Measurements from ENCODE around the gene TM4SF20. TPM values are rescaled to one million over a fixed set of nuclear protein-coding genes. Genes with fewer than 3 reads are reported as not detected.
"Not testable (repeated sequence)": the region's sequence is repeated elsewhere in the genome, so short reads cannot be mapped to it uniquely, and the experiment has no call there.

Gene TM4SF20
- total RNA-seq, 2 experiments from 2014 or later = not detected

DNA sequence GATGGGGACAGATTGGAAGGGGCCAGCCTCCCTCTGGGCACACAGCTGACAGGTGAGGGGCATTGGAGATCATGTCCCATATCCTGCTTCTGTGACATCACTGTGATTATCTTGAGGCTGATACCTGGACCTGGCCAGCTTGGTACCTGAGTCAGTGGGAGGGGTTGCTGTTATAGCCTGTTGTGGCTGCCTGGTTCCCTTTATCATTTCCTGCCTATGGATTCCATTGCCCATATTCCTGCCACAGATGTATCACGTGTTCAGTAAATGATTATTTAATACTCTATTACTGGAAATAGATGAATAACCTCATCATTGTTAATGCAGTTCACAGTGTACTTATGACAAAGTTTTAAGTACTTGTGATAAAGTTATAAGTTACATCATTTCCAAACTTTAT lies 16.4 kb upstream of the TM4SF20 start:
- intact Hi-C loops (cut with micrococcal nuclease) = no loop called here
- ChIA-PET CTCF (no interaction called here), POLR2A (no interaction called here)
- H3K4me3 Mint-ChIP-seq = no peak overlapping the region
- H3K36me3 Mint-ChIP-seq = no peaks in the 10 kb centered on the region
- DNase-seq = no peak
- H3K27ac Mint-ChIP-seq = no peak overlapping the region
- H3K4me1 Mint-ChIP-seq (ENCODE audit: low read depth) = peaks cover 9% of the 10 kb centered on the region
- no peaks in the 10 kb centered on the region for H3K27me3 Mint-ChIP-seq
- H3K9me3 Mint-ChIP-seq = no peaks in the 10 kb centered on the region

DNA sequence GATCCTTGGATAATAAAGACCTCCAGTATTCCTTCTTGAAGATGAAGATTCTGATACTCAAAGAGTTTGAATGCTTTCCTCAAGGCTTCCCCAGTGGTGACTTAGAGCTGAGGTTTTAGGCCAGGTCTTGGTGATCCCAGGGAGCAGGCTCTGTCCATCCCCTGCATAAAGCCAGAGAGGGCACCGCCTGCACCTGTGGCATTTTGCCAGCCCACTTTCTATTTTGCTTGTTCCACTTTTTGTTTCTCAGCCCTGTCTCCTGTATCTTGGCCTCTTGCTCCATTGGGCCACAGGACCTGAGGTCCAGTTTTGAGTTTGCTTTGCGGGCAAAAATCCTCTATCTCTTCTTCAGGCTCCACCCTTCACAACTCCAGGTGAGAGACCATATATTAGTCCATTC lies 15.3 kb upstream of the TM4SF20 start:
- H3K4me1 Mint-ChIP-seq (ENCODE audit: low read depth) = peaks cover 9% of the 10 kb centered on the region
- no peaks in the 10 kb centered on the region for H3K36me3 Mint-ChIP-seq
- DNase-seq = no peak
- POLR2A ChIA-PET = no interaction called here
- H3K9me3 Mint-ChIP-seq = no peaks in the 10 kb centered on the region
- intact Hi-C loops (cut with micrococcal nuclease) = no loop called here
- H3K4me3 Mint-ChIP-seq = no peak overlapping the region
- CTCF ChIA-PET = interaction anchor here (2.5 kb wide), 1 partner anchor 15 kb away, joined by 9 read pairs; the partner anchor contains the start of gene TM4SF20
- H3K27ac Mint-ChIP-seq = no peak overlapping the region
- no peaks in the 10 kb centered on the region for H3K27me3 Mint-ChIP-seq

DNA sequence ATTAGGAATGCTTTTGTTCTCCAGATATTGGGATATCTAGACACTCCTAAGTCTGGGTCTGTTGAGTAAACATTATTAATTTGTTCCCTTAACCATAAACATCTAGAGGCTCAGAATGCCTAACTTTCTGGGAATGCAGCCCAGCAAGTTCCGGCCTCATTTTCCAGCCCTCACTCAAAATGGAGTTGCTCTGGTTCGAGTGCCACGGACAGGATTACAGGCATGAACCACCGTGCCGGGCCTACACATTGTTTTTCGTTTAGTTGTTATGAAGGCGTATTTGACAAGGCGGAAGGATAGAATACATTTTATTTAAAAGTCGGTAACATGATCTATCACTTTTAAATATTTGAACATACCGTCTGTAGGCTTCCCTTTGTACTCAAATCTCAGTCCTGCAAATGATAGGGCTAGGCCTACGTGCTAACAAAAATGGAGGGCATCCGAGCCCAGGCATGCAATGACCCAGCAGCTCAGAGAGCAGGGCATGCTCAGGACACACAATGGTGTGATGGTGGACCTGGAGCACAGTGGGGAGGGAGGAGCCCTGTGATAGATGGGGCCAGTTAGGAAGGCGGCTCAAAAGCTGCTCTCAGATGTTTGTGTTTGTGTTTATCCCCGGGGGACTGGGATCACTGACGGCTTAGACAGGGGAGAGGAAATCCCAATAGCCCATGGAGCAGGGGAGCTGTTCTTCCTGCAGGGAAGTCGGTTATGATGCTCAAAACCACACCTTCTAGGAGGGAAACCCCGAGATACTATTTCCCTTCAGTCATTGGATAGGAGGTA lies 11.6 kb upstream of the TM4SF20 start:
- Mint-ChIP-seq H3K27me3 (no peaks in the 10 kb centered on the region), H3K9me3 (no peaks in the 10 kb centered on the region), H3K36me3 (no peaks in the 10 kb centered on the region), H3K4me3 (no peak overlapping the region), H3K4me1 (ENCODE audit: low read depth) (peaks cover 9% of the 10 kb centered on the region), H3K27ac (no peak overlapping the region)
- ChIA-PET CTCF (no interaction called here), POLR2A (no interaction called here)
- no peak for DNase-seq
- intact Hi-C loops (cut with micrococcal nuclease) = no loop called here

DNA sequence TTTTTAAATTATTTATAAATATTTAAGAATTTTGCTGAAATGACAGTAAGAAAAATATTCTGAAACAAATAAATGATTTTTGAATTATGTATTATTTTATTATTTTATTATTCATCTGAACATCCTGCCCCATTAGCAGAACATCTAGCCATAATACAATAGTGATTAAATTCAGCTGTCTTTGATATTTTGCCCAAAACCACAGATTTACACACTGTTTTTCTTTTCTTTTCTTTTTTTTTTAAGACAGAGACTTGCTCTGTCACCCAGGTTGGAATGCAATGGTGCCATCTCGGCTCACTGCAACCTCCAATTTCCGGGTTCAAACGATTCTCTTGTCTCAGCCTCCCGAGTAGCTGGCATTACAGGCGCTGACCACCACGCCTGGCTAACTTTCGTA lies 10.6 kb upstream of the TM4SF20 start:
- ChIA-PET CTCF (no interaction called here), POLR2A (no interaction called here)
- Mint-ChIP-seq H3K4me1 (ENCODE audit: low read depth) (peaks cover 9% of the 10 kb centered on the region), H3K27ac (no peak overlapping the region), H3K9me3 (no peaks in the 10 kb centered on the region), H3K27me3 (no peaks in the 10 kb centered on the region), H3K36me3 (no peaks in the 10 kb centered on the region), H3K4me3 (no peak overlapping the region)
- intact Hi-C loops (cut with micrococcal nuclease) = no loop called here
- DNase-seq = no peak

DNA sequence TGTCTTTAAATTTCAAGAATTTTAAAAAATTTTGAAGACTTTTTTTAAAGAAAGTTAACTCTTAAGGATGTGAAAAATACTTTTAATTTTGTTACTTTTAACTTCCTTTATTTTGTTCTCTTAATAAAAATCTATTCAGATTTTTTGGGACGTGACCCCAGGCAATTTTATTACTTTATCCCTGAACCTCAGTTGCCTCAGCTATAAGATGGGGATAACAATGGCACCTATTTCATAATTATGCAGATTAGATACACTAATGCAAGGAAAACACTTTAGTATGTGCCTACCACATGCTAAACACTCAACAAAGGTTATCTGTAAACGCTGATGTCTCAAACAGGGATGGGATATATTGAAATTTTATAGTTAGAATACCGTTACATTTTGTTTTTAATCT lies 10.1 kb upstream of the TM4SF20 start:
- H3K36me3 Mint-ChIP-seq = no peaks in the 10 kb centered on the region
- POLR2A ChIA-PET = no interaction called here
- DNase-seq = no peak
- CTCF ChIA-PET = no interaction called here
- H3K4me1 Mint-ChIP-seq (ENCODE audit: low read depth) = peaks cover 9% of the 10 kb centered on the region
- intact Hi-C loops (cut with micrococcal nuclease) = no loop called here
- no peaks in the 10 kb centered on the region for H3K9me3 Mint-ChIP-seq
- H3K27ac Mint-ChIP-seq = no peak overlapping the region
- H3K27me3 Mint-ChIP-seq = no peaks in the 10 kb centered on the region
- no peak overlapping the region for H3K4me3 Mint-ChIP-seq

DNA sequence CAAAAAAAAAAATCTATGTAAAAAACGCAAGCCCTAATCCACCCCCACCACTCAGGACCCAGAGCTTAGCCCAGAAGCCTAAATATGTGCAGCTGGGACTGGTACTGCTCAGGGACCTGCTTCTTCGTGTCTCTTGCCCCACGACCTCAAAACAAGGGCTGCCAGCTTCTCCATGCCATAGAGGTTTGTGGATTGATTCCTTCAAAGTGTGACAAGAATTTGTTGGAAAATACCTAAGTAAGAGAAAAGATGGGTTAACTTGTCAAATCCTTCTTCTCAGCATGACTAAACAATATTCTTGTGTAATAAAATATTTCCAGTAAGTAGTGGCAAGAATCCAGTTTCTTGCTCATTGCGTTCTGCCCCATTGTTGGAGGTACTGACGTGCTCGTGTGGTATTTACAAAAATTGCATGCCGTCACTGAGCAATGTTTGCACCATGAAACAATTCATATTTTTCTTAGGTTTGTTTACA lies 9.5 kb upstream of the TM4SF20 start:
- intact Hi-C loops (cut with micrococcal nuclease) = no loop called here
- peaks cover 9% of the 10 kb centered on the region for H3K4me1 Mint-ChIP-seq (ENCODE audit: low read depth)
- no peak overlapping the region for H3K4me3 Mint-ChIP-seq
- POLR2A ChIA-PET = no interaction called here
- H3K36me3 Mint-ChIP-seq = no peaks in the 10 kb centered on the region
- CTCF ChIA-PET = interaction anchor here (1.1 kb wide), 1 partner anchor 11 kb away, joined by 3 read pairs; no protein-coding TSS in a partner anchor
- no peak for DNase-seq
- no peaks in the 10 kb centered on the region for H3K9me3 Mint-ChIP-seq
- H3K27me3 Mint-ChIP-seq = no peaks in the 10 kb centered on the region
- no peak overlapping the region for H3K27ac Mint-ChIP-seq

DNA sequence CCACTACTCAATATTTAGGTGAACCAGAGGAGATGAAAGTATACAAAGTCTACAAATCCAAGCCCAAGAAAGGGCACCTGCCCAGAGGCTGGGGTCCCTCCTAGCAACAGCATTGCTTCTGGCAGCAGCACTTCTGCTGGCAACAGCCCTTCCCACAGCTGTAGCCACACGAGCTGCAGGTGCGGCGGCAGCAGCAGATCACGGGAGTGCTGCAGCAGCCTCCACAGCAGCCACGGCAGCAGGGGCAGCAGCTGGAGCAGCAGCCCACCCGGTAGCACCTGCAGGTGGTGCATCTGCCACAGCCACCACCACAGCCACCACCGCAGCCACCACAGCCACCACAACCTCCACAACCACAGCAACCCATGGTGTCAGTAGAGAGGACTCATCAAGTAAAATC lies 8.5 kb upstream of the TM4SF20 start, which contains the start of gene SCYGR1:
Gene SCYGR1 (minus strand): TSS at position 367 of the 400 bp plus-strand sequence. CDS start 0 bp downstream, at position 367.
- H3K27ac Mint-ChIP-seq; intact Hi-C loops (cut with micrococcal nuclease); H3K36me3 Mint-ChIP-seq; H3K9me3 Mint-ChIP-seq; POLR2A ChIA-PET; DNase-seq; H3K4me3 Mint-ChIP-seq; H3K27me3 Mint-ChIP-seq: not testable (repeated sequence)
- CTCF ChIA-PET = interaction anchor here (1.1 kb wide), 1 partner anchor 12 kb away, joined by 3 read pairs; no protein-coding TSS in a partner anchor
- peaks cover 10% of the 10 kb centered on the region for H3K4me1 Mint-ChIP-seq (ENCODE audit: low read depth)

DNA sequence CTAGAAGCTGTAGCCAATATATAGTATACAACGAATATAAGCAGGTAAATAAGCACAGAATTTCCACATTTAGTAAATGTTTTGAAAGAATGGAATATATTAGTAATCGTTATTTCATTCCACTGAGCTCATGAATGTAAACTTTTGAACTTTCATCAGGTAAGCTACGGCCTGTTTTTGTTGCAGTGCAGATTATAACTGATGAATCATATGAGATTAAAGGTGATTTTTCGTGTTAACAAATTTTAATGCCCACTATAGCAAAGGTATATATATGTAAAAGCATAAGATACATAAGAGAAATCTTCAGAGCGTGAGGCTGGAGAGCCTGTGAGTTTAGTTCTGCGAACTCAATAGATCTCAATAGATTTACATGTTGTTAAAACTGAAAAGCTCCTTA lies 7.5 kb upstream of the TM4SF20 start:
- Mint-ChIP-seq H3K4me3 (no peak overlapping the region), H3K4me1 (ENCODE audit: low read depth) (peaks cover 17% of the 10 kb centered on the region), H3K27me3 (no peaks in the 10 kb centered on the region), H3K36me3 (no peaks in the 10 kb centered on the region), H3K9me3 (peaks cover 3% of the 10 kb centered on the region), H3K27ac (no peak overlapping the region)
- no peak for DNase-seq
- CTCF ChIA-PET = interaction anchor here (1.2 to 1.3 kb wide), 4 partner anchors 14 to 380 kb away, joined by 3 to 4 read pairs (median 4); no protein-coding TSS in a partner anchor
- POLR2A ChIA-PET = no interaction called here
- intact Hi-C loops (cut with micrococcal nuclease) = no loop called here

DNA sequence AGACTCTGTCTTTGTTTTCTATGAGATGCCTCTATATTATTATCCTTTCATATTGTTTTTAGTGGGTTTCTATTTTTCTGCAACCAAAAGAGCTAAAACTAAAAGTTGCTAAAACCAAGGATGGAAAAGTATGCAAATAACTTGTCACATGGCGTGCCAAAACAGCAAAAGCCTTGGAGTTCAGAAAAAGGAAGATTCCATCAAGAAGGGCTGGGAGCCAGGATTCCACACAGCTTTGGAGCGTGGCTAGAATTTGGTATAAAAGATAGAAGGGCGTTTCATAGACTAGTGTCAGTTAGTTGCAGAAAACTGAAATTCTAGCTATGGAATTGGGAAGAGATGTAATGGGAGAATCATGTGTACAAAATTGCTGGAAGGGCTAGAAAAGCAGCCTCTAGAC lies 4.6 kb upstream of the TM4SF20 start:
- CTCF ChIA-PET = no interaction called here
- H3K9me3 Mint-ChIP-seq = peaks cover 3% of the 10 kb centered on the region
- peaks cover 19% of the 10 kb centered on the region for H3K4me1 Mint-ChIP-seq (ENCODE audit: low read depth)
- POLR2A ChIA-PET = interaction anchor here (1.5 kb wide), 1 partner anchor 9 kb away, joined by 3 read pairs; no protein-coding TSS in a partner anchor
- H3K27ac Mint-ChIP-seq = no peak overlapping the region
- no peaks in the 10 kb centered on the region for H3K36me3 Mint-ChIP-seq
- intact Hi-C loops (cut with micrococcal nuclease) = no loop called here
- no peak overlapping the region for H3K4me3 Mint-ChIP-seq
- H3K27me3 Mint-ChIP-seq = no peaks in the 10 kb centered on the region
- no peak for DNase-seq

DNA sequence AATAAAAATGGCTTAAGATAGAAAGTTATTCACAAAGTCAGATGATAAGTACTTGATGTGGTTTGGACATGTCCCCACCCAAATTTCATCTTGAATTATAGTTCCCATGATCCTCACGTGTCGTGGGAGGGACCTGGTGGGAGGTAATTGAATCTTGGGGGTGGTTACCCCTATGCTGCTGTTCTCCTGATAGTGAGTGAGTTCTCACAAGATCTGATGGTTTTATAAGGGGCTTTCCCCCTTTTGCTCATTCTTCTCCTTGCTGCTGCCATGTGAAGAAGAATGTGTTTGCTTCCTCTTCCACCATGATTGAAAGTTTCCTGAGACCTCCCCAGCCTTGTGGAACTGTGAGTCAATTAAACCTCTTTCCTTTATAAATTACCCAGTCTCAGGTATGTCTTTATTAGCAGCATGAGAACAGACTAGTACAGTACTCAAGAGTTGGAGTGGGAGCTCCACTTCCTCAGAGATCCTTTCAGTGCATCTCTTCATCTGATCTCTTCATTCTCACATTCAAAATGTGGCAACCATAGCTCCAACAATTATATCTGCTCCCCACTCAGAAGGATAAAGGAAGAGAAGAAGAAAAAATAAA lies 3.2 kb upstream of the TM4SF20 start:
- H3K9me3 Mint-ChIP-seq; H3K27ac Mint-ChIP-seq; intact Hi-C loops (cut with micrococcal nuclease); DNase-seq; H3K27me3 Mint-ChIP-seq; H3K4me3 Mint-ChIP-seq; H3K36me3 Mint-ChIP-seq: not testable (repeated sequence)
- ChIA-PET POLR2A (interaction anchor here (1.5 kb wide), 1 partner anchor 8 kb away, joined by 3 read pairs; no protein-coding TSS in a partner anchor), CTCF (interaction anchor here (1.3 kb wide), 1 partner anchor 15 kb away, joined by 4 read pairs; no protein-coding TSS in a partner anchor)
- H3K4me1 Mint-ChIP-seq (ENCODE audit: low read depth) = peaks cover 19% of the 10 kb centered on the region

DNA sequence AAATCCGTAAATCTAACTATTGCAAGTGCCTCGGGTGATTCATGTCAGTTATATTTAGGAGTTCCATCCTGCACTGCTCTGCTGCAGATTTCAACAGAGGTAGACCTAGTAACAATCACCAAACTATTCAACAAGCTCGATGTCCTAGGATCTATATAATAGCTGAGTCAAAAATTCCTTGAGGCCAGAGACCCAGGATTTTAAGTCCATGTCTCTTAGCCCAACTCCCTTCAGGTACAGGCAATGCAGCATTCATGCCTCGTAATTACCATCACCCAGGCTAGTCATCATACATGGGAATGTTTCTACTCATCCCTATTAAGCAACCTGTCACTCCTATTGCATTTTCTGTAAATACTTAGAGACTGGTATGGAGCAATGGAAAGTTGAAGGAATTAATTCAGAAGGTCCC lies 729 bp downstream of the TM4SF20 start:
- H3K27me3 Mint-ChIP-seq = peaks cover 2% of the 10 kb centered on the region
- no peak overlapping the region for H3K27ac Mint-ChIP-seq
- peaks cover 3% of the 10 kb centered on the region for H3K9me3 Mint-ChIP-seq
- POLR2A ChIA-PET = no interaction called here
- no peaks in the 10 kb centered on the region for H3K36me3 Mint-ChIP-seq
- CTCF ChIA-PET = interaction anchor here (2.5 kb wide), 1 partner anchor 15 kb away, joined by 9 read pairs; no protein-coding TSS in a partner anchor
- intact Hi-C loops (cut with micrococcal nuclease) = no loop called here
- peaks cover 14% of the 10 kb centered on the region for H3K4me1 Mint-ChIP-seq (ENCODE audit: low read depth)
- H3K4me3 Mint-ChIP-seq = no peak overlapping the region
- DNase-seq = no peak

DNA sequence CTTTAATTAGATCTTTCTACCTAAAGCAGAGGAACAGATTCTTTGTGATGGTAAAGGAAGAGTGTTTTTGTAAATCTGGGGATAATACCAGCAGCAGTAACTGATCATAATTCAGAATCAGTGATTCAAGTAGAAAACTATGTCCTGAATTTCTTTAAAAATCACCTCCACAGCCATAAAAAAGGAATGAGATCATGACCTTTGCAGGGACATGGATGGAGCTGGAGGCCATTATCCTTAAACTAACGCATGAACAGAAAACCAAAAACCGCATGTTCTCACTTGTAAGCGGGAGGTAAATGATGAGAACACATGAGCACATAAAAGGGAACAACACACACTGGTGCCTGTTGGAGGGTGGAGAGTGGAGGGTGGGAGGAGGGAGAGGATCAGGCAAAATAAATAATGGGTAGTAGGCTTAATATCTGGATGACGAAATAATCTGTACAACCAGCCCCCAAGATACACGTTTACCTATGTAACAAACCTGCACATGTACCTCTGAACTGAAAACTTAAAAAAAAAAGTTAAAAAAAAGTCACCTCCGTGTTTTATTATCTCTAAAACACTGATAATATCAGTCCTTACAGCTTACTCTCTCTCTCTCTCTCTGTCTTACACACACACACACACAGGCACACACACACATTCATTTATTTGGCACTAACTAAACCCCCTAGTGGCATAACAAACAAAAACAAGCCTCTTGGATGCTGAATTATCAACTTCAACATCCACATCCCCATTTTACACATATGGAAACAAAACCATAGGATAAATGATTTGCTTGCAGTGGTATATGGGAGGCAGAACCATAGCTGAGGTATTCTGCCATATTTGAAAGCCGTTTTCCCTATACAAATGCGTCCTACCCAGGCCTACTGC lies 1.4 kb downstream of the TM4SF20 start:
- Mint-ChIP-seq H3K27ac (no peak overlapping the region), H3K4me3 (no peak overlapping the region), H3K36me3 (no peaks in the 10 kb centered on the region), H3K4me1 (ENCODE audit: low read depth) (peaks cover 14% of the 10 kb centered on the region), H3K9me3 (peaks cover 3% of the 10 kb centered on the region), H3K27me3 (peaks cover 2% of the 10 kb centered on the region)
- POLR2A ChIA-PET = no interaction called here
- CTCF ChIA-PET = no interaction called here
- intact Hi-C loops (cut with micrococcal nuclease) = no loop called here
- DNase-seq = no peak

All from activated CD4-positive, alpha-beta memory T cell treated with anti-CD3 and anti-CD28 coated beads for 36 hours (primary cell).